Neural cell (in vitro differentiated cells): ENCODE results near the gene SDHC.
"Not testable (repeated sequence)": the region's sequence is repeated elsewhere in the genome, so short reads cannot be mapped to it uniquely, and the experiment has no call there.

Experiments used
- EZH2 ChIP-seq: fragments of 200-600, 300-800 bp; shearing (Covaris generic), sonication (generic); IDR thresholded peaks from 2 replicates; pipeline ENCODE4 v1.6.1; 2014; ENCODE audit warnings: antibody characterized with exemption, low read length, borderline replicate concordance, mild to moderate bottlenecking; ENCODE audit not compliant: insufficient read depth, poor library complexity, severe bottlenecking
- POLR2AphosphoS5 ChIP-seq: IDR thresholded peaks from 2 replicates; pipeline ENCODE4 v1.6.1; 2012
- RAD21 ChIP-seq: fragments of 450-650 bp; conservative IDR thresholded peaks from 2 replicates; pipeline ENCODE4 v1.6.1; 2014; ENCODE audit warnings: antibody characterized with exemption, mild to moderate bottlenecking, moderate library complexity
- TAF1 ChIP-seq: IDR thresholded peaks from 2 replicates; pipeline ENCODE4 v1.6.1; 2012; ENCODE audit warnings: low read depth
- TF ChIP-seq, protein P1 (sequence below): fragments of 450-650 bp; IDR thresholded peaks from 2 replicates; pipeline ENCODE4 v1.5.1; 2014; ENCODE audit warnings: antibody characterized with exemption, mild to moderate bottlenecking, moderate library complexity; ENCODE audit not compliant: poor library complexity, severe bottlenecking

DNA sequence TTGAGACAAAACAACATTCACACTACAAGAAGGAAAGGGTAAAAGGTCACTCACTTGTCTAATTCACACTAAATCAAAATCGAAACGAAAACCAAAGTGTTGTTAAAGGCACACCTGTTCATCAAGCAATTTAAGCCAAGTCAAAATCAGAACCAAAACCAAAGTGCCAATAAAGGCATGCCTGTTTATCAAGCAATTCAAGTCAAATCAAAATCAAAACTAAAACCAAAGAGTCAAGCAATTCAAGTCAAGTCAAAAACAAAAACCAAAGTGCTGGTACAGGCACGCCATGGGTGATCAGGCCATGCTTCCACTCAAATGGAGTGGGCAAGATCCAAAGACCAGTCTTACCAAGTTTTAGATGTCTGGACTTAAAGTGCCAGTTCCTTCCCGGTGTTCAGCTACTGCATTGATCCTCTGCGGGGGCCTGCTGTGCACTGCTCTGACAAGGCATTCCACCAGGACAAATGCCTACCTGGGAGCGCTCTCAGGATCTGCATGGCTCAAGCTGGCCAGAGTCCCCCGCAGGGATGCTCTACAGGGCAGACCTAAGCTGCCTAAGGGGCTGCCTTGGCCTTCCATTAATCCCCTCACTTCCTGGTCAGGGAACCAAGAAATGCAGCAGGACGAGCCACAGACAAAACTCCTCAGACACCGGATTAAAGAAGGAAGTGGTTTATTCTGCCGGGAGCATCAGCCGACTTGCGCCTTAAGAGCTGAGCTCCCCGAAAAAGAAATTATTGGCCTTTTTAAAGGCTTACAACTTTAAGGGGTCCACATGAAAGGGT, 95.9 kb downstream of the SDHC start:
- not testable (repeated sequence) for TF ChIP-seq EZH2, RAD21, TAF1, POLR2AphosphoS5
- TF ChIP-seq, protein P1, sequence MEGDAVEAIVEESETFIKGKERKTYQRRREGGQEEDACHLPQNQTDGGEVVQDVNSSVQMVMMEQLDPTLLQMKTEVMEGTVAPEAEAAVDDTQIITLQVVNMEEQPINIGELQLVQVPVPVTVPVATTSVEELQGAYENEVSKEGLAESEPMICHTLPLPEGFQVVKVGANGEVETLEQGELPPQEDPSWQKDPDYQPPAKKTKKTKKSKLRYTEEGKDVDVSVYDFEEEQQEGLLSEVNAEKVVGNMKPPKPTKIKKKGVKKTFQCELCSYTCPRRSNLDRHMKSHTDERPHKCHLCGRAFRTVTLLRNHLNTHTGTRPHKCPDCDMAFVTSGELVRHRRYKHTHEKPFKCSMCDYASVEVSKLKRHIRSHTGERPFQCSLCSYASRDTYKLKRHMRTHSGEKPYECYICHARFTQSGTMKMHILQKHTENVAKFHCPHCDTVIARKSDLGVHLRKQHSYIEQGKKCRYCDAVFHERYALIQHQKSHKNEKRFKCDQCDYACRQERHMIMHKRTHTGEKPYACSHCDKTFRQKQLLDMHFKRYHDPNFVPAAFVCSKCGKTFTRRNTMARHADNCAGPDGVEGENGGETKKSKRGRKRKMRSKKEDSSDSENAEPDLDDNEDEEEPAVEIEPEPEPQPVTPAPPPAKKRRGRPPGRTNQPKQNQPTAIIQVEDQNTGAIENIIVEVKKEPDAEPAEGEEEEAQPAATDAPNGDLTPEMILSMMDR: not testable (repeated sequence)
